ENCODE results near the gene ANKRD33.

The ANKRD33 gene

GRCh38 chr12:51846911-51847642 is 40.8 kb upstream of the ANKRD33 start:
- no peak overlapping the region for H3K27ac ChIP-seq
- no peaks in the 10 kb centered on the region for H3K4me1 ChIP-seq (ENCODE audit: low read depth, poor library complexity, severe bottlenecking)
- no peak overlapping the region for H2AFZ ChIP-seq (ENCODE audit: low read depth)

GRCh38 chr12:51847643-51848325 is 40.1 kb upstream of the ANKRD33 start:
- no peak for TF ChIP-seq CTCF (conservative IDR thresholded peaks at IDR 0.05; ENCODE audit: low read depth, low read length)
- no peaks in the 10 kb centered on the region for H3K79me2 ChIP-seq (ENCODE audit: insufficient read depth, low read depth)
- no peak overlapping the region for H3K4me3 ChIP-seq (IDR thresholded peaks at IDR 0.05; ENCODE audit: insufficient read depth, low read depth, low read length)
- peaks cover 34% of the 10 kb centered on the region; the same call in 1 of the 2 replicates for H3K27me3 ChIP-seq (ENCODE audit: insufficient read depth, low read depth)
- no peaks in the 10 kb centered on the region for H4K20me1 ChIP-seq (ENCODE audit: insufficient read depth)
- H3K36me3 ChIP-seq (ENCODE audit: insufficient read depth): no peaks in the 10 kb centered on the region
- no peak overlapping the region for H3K4me2 ChIP-seq
- no peaks in the 10 kb centered on the region for H3K4me1 ChIP-seq (ENCODE audit: low read depth, poor library complexity, severe bottlenecking)
- H2AFZ ChIP-seq (ENCODE audit: low read depth): no peak overlapping the region
- H3K9ac ChIP-seq: no peak overlapping the region
- no peak overlapping the region for H3K27ac ChIP-seq

More at GRCh38 chr12:51846911-51847642, 40.8 kb upstream of the ANKRD33 start:
- H3K79me2 ChIP-seq (ENCODE audit: insufficient read depth, low read depth): no peaks in the 10 kb centered on the region
- H3K9ac ChIP-seq: no peak overlapping the region
- H3K4me2 ChIP-seq: no peak overlapping the region
- H4K20me1 ChIP-seq (ENCODE audit: insufficient read depth): no peaks in the 10 kb centered on the region
- no peak overlapping the region for H3K4me3 ChIP-seq (IDR thresholded peaks at IDR 0.05; ENCODE audit: insufficient read depth, low read depth, low read length)
- TF ChIP-seq CTCF (conservative IDR thresholded peaks at IDR 0.05; ENCODE audit: low read depth, low read length): no peak
- H3K36me3 ChIP-seq (ENCODE audit: insufficient read depth): no peaks in the 10 kb centered on the region
- peaks cover 39% of the 10 kb centered on the region; the same call in 1 of the 2 replicates for H3K27me3 ChIP-seq (ENCODE audit: insufficient read depth, low read depth)

DNA sequence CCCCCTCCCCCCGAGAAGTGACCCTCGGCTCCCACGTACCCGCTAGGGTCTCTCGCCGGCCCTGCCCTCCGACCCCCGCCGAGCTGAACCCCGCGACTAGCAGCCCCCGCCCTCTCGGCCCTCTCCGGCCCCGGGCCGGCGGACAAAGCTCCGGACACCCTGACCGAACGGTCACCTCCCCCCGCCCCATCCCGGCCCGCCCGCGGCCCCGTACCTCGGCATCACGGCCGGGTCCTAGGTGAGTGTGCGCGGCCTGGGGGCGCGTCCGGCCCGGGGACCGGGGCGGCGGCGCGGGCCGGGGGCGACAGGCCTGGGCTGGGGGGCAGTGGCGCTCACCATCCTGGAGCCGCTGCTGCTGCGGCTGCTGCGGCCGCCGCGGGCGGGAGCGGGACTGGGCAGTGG is 39.6 kb upstream of the ANKRD33 start, which contains the start of gene FIGNL2:
Gene FIGNL2 (minus strand): TSS at position 393 of the 402 bp plus-strand sequence. CDS start 26,305 bp downstream, outside the sequence.
- Histone ChIP-seq H3K79me2 (ENCODE audit: insufficient read depth, low read depth) (no peaks in the 10 kb centered on the region), H3K4me3 (IDR thresholded peaks at IDR 0.05; ENCODE audit: insufficient read depth, low read depth, low read length) (no peak within 1 kb of the TSS), H4K20me1 (ENCODE audit: insufficient read depth) (no peaks in the 10 kb centered on the region), H3K27ac (no peak within 1 kb of the TSS), H3K4me1 (ENCODE audit: low read depth, poor library complexity, severe bottlenecking) (no peaks in the 10 kb centered on the region), H3K4me2 (no peak within 1 kb of the TSS), H3K27me3 (ENCODE audit: insufficient read depth, low read depth) (peaks cover 33% of the 10 kb centered on the region; the same call in 1 of the 2 replicates), H3K9ac (no peak within 1 kb of the TSS), H3K36me3 (ENCODE audit: insufficient read depth) (no peaks in the 10 kb centered on the region), H2AFZ (ENCODE audit: low read depth) (no peak within 1 kb of the TSS)
- no peak for TF ChIP-seq CTCF (conservative IDR thresholded peaks at IDR 0.05; ENCODE audit: low read depth, low read length)

DNA sequence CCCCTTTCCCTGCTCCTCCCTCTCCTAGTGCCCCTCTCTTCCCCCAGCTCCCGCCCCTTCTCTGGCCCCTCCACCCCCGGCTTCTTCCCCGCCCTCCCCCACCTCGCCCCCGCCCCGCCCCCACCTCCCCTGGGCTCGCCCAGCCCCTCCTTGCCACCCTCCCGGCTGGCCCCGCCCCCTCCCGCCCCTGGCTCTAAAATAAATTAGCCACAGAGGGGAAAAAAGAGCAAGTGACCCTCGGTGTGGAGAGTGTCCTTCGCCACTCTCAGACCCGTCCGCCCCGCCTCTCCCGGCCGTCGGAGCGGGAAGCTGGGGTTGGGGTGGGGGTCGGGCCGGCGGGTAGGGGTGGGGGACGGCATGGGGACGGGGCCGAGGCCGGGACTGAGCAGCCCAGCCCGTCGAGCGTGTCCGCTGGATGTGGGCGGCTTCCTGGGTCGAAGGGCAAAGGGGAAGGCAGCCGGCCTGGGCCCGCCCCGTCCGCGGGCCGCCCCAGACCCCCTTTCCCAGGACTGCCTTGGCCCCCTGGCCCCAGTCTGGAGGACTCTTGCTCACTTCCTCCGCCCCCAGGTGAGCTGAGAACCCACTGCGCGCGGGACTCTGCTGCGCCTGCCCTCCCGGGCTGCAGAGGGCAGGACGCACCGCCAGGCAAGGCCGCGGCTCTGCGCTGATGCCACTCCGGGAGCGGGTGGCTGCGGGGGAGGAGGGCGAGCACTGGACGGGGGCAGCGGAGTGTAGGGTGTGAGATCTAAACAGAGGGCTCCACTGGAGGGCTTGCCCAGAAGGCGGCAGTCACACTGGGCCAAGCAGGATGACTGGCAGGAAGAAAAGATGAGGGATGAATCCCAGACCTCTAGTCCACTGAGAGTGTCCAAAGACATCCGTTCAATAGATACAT is 38.8 kb upstream of the ANKRD33 start:
- H3K27me3 ChIP-seq (ENCODE audit: insufficient read depth, low read depth): peaks cover 25% of the 10 kb centered on the region; the same call in 1 of the 2 replicates

More for the DNA sequence above, 38.8 kb upstream of the ANKRD33 start:
- no peaks in the 10 kb centered on the region for H4K20me1 ChIP-seq (ENCODE audit: insufficient read depth)
- H3K9ac ChIP-seq: no peak overlapping the region
- H3K27ac ChIP-seq: no peak overlapping the region
- no peaks in the 10 kb centered on the region for H3K4me1 ChIP-seq (ENCODE audit: low read depth, poor library complexity, severe bottlenecking)
- H3K79me2 ChIP-seq (ENCODE audit: insufficient read depth, low read depth): no peaks in the 10 kb centered on the region
- H3K4me2 ChIP-seq: no peak overlapping the region
- no peak for TF ChIP-seq CTCF (conservative IDR thresholded peaks at IDR 0.05; ENCODE audit: low read depth, low read length)
- no peak overlapping the region for H2AFZ ChIP-seq (ENCODE audit: low read depth)
- no peak overlapping the region for H3K4me3 ChIP-seq (IDR thresholded peaks at IDR 0.05; ENCODE audit: insufficient read depth, low read depth, low read length)
- H3K36me3 ChIP-seq (ENCODE audit: insufficient read depth): no peaks in the 10 kb centered on the region
